Hindlimb muscle (tissue), 1 donor: ENCODE measurements around the gene IRF6. TPM values are rescaled to one million over a fixed set of nuclear protein-coding genes. Genes with fewer than 3 reads are reported as not detected.
"Not testable (repeated sequence)": the region's sequence is repeated elsewhere in the genome, so short reads cannot be mapped to it uniquely, and the experiment has no call there.

ENCODE experiments used
- DNase-seq: peaks from one replicate; pipeline ENCODE4 v3.0.0-alpha.2; 2013
- polyA plus RNA-seq: library from polyadenylated mRNA; unstranded; fragments of 120-200 nt; gene quantifications from one replicate; pipeline ENCODE4 v1.2.1, GENCODE V29; 2013; ENCODE audit not compliant: insufficient read length

IRF6 gene
- polyA plus RNA-seq, 1 donor: 0.83 TPM

DNA sequence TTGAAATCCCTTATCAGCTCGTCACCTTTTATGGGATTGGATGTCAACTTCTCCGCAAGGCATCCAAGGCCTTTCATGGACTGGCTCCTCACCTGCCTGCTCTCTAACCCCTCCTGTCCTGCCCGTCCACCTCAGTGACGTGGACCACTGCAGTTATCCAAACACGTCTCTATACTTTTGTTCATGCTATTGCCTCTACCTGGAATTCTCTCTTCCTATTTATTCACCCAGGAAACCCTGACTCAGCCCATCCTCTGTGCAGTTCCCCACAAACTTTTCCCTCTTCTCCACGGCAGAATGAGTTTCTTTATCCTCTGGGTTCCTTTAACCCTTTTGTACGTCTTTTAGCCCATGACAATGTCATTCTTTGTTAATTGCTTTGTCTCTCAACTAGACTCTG is 16.8 kb upstream of the IRF6 start:
- DNase-seq: no peak

DNA sequence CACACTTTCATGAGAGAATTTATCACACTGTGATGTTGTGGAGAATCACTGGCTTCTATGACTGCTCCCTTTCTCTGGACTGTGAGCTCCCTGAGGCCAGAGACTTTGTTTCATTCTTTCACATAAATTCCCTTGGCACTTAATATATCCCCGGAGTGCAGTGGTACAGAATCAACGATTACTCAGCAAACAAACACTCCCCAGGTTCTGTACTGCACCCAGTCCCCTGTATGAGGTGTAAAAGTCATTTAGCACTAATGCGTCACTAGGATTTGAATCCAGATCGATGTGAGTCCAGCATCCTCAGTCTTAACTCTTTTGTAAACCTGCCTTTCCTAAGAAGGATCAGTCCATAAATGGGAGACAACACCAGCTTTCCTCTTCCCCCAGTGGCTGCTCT is 15.0 kb upstream of the IRF6 start:
- no peak for DNase-seq

DNA sequence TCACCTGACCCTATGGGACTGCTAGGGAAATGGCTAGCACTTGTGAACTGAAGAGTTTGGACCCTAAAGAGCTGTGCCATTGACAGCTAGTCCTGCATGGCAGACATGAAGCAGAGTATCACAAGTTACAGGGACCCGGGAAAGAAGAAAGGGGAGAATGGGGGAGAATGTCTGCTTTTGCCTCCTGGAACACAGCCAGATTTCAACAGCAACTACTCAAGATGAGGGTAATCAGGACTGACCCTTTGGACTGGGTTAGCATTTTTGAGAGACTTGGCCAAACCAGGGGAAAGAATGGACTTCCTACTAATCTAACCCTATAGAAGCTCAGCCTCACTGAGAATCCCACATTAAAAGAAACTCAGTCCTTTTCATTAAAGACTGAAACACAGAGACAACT is 13.1 kb upstream of the IRF6 start:
- DNase-seq: no peak

DNA sequence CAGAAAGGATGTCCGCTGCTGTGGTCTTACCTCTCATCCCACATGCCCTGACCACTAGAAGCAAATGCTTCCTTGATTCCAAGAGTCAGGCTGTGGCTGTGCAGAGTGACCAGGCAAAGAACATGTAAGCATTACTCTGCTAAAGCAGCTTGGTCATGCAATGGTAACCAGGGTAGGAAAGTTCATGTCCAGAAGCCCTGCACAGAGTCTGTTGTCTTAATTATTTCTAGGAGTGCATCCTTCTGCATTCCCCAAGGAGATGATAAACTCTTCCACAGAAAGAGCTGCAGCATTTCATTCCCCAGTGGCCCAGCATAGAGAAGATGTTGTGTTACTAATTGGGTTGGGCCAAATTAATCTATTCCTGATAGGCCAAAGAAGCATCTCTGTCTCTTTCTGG is 11.7 kb upstream of the IRF6 start:
- DNase-seq: no peak

- DNase-seq: no peak
Observed at GRCh38 chr1:209816923-209817322, 11.0 kb upstream of the IRF6 start.

DNA sequence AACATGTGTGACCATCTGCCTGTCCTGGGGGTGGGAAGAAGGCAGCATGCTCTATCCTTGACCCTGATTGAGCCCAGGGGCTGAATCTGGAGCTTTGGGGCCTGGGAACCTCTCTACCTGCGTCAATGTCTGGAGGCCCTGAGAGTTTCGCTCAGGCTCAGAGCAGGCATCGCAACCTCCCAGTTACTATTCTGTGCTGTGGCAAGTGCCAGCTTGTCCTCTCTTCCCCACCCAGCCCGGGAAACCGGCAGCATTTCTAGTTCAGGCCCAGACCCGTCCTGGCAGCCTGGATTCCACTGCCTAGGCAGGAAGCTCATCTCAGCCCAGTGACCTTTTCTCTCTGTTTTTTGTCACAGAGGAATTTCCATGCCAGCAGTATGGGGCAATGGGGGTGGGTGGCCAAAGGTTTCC is 10.0 kb upstream of the IRF6 start:
- DNase-seq: no peak

- no peak for DNase-seq
Observed at GRCh38 chr1:209815490-209815889, 9.5 kb upstream of the IRF6 start.

GRCh38 chr1:209813902-209814301 is 8.0 kb upstream of the IRF6 start:
- no peak for DNase-seq

DNA sequence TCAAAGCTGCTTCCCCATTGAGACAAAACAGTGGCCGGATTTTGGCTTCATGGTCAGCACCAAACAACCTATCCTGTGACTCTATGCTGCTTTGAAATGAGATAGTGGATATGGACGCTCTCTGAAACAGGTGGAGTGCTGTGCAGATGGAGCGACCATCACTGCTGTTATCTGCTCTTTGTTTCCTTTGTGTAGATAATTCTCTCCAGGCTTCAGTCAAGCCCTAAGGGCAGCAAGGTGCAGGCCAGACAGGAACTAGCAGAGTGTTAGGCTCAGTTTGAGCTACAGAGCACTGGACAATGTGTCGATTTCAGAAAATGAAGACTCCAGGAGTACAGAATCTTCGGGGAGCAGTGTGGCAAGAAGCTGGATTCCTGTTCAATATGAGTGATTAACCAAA is 4.8 kb upstream of the IRF6 start:
- no peak for DNase-seq

DNA sequence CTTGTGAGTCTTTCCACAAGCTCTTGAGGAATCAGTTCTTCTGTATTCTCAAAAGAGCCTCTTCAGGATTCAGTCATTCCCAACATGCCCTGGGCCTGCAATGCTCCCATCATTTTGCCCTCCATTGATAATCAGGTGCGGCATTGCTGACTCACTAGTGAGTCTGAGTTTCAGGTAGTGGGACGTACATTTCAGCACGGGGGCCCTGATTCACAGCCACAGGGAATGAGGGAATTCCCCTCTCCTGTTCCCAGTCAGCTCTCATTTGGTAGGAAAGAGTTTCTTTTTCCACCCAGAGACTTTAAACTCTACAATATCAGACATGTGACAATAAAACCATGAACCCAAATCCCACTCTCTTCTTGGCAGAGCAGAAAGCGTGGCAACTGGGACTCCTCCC is 3.7 kb upstream of the IRF6 start:
- DNase-seq: no peak

DNA sequence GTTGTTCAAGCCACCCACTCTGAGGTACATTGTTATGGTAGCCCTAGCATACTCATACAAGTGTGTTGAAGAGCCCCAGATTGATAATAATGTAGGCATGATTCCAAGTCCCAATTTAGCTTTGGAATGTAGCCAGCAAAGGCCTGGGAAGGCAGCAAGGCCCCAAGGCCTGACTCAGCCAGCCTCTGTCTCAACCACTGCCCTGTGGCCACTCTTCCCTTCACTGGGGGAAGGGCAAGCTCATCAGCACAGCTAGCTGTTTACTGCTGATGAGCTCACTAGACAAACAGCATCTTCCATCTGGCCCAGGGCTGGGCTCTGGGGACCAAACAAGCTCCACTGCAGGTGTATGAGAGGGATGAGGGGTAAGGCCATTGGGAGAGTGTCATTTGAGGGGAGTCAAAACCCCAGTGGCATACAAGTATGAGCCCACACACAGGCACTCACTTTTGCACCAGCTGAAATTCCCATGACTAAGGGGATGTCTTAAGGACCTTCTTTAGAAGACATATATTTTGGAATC is 2.2 kb upstream of the IRF6 start:
- no peak for DNase-seq

DNA sequence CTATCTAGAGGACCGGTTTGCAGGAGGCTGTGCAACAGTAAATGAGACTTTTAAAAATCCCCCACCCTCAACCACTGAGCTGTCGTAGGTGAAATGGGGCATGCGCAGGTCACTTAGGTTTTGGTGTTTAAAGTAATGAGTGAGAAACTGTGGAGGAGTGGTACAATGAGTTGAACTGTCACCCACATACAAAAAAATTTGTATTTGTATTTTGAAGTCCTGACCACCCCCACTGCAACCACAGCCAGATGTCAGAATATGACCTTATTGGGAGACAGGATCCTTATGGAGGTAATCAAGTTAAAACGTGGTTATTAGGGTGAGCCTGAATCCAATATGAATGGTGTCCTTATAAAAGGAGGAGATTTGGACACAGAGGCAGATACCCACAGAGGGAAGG is 1.6 kb upstream of the IRF6 start:
- DNase-seq: no peak

GRCh38 chr1:209805341-209805781 is 581 bp downstream of the IRF6 start:
- no peak for DNase-seq

- no peak for DNase-seq
Observed at GRCh38 chr1:209803568-209803967, 2.4 kb downstream of the IRF6 start.

- no peak for DNase-seq
Observed at GRCh38 chr1:209802780-209803152, 3.2 kb downstream of the IRF6 start.

DNA sequence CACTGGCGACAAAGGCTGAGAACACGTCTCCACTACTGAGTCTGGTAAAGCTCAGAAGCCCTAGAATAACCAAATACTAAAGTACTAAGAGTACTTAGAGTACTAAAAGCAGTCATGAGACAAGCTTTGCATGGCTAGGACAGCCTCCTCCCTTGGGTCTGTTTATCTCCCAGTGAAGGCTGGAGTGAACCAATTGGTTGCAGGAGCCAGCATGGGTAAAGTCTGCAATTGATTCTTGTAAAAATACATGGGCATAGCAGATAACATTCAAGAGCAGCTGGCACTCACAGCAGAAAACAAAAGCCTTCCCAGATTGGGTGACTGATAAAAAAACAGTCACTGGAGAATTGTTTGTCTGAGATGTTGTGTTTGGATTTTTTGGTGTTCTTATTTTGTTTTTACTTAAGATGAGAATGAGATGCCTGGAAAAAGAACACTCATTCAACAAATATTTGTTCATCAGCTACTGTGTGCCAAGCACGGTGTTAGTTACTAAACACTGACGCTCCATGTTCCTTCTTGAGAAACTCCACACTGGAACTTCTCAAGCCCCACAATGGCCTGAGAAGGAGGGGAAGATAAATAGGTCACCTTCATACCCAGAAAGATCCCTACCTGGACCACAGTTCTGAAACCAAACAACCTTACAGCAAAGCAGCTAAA is 3.7 kb downstream of the IRF6 start:
- no peak for DNase-seq

- peak; percentile 51 for DNase-seq
Observed at GRCh38 chr1:209800984-209801834, 4.7 kb downstream of the IRF6 start.

- DNase-seq: no peak
Observed at GRCh38 chr1:209797978-209798639, 7.8 kb downstream of the IRF6 start.

- DNase-seq: not testable (repeated sequence)
Observed at GRCh38 chr1:209793711-209794110, 12.2 kb downstream of the IRF6 start.

DNA sequence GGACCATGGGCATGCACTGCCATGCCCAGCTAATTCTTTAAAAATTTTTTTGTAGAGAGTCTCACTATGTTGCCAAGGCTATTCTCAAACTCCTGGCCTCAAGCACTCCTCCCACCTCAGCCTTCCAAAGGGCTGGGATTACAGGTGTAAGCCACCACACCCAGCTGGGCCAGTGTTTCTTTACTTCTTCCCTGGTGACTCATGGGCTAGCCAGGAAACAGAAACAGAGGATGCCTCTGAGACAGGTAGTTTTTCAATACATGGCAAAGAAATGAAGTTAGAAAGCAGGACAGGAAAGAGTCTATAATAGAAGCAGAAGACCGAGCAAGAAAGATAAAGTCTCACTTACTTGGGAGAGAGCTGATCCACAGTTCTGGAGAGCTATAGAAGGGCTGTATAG is 14.0 kb downstream of the IRF6 start:
- DNase-seq: no peak

- no peak for DNase-seq
Observed at GRCh38 chr1:209790286-209791193, 15.4 kb downstream of the IRF6 start.

DNA sequence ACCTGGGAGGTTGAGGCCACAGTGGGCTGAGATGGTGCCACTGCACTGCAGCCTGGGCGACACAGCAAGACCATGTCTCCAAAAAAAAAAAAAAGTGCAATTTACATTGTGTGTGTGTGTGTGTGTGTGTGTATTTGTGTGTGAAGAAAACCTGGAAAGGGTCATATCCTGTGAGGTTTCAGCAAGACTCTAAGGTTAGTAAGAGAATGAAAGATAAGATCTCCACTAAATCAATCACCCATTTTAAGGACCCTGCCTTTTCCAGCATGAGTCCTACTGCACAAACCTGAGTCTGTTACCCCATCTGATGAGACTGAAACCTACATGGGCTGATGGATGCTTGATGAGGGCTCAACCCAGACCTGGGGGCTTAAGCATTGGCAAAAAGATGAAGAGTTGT is 16.7 kb downstream of the IRF6 start:
- no peak for DNase-seq
